ENCODE measurements around the gene ARHGAP32.

The ARHGAP32 gene

GRCh38 chr11:129145276-129145675 is 46.8 kb downstream of the ARHGAP32 start:
- TF ChIP-seq ZNF70 (CRISPR knock-in tag; IDR thresholded peaks at IDR 0.05) = no peak
- no peak for TF ChIP-seq CSDC2 (CRISPR knock-in tag; IDR thresholded peaks at IDR 0.05)
- TF ChIP-seq CSRNP3 (CRISPR knock-in tag; IDR thresholded peaks at IDR 0.05) = no peak
- no peak for TF ChIP-seq GLIS3 (CRISPR knock-in tag; IDR thresholded peaks at IDR 0.05)
- TF ChIP-seq OSR1 (CRISPR knock-in tag; IDR thresholded peaks at IDR 0.05) = no peak
- no peak for TF ChIP-seq SNAI2 (CRISPR knock-in tag; IDR thresholded peaks at IDR 0.05)
- no peak for TF ChIP-seq ZNF565 (CRISPR knock-in tag; conservative IDR thresholded peaks at IDR 0.05; ENCODE audit: low read depth)
- TF ChIP-seq PPARA (CRISPR knock-in tag; IDR thresholded peaks at IDR 0.05; ENCODE audit: borderline replicate concordance) = no peak
- no peak for TF ChIP-seq TCF4 (CRISPR knock-in tag; IDR thresholded peaks at IDR 0.05; ENCODE audit: borderline replicate concordance)
- no peak for TF ChIP-seq ESRRG (CRISPR knock-in tag; IDR thresholded peaks at IDR 0.05)
- TF ChIP-seq CREB5 (CRISPR knock-in tag; IDR thresholded peaks at IDR 0.05; ENCODE audit: low read depth) = no peak
- no peak for TF ChIP-seq BACH2 (CRISPR knock-in tag; IDR thresholded peaks at IDR 0.05; ENCODE audit: borderline replicate concordance)
- TF ChIP-seq, protein P1, sequence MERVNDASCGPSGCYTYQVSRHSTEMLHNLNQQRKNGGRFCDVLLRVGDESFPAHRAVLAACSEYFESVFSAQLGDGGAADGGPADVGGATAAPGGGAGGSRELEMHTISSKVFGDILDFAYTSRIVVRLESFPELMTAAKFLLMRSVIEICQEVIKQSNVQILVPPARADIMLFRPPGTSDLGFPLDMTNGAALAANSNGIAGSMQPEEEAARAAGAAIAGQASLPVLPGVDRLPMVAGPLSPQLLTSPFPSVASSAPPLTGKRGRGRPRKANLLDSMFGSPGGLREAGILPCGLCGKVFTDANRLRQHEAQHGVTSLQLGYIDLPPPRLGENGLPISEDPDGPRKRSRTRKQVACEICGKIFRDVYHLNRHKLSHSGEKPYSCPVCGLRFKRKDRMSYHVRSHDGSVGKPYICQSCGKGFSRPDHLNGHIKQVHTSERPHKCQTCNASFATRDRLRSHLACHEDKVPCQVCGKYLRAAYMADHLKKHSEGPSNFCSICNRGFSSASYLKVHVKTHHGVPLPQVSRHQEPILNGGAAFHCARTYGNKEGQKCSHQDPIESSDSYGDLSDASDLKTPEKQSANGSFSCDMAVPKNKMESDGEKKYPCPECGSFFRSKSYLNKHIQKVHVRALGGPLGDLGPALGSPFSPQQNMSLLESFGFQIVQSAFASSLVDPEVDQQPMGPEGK (CRISPR knock-in tag; IDR thresholded peaks at IDR 0.05; ENCODE audit: borderline replicate concordance) = no peak
- TF ChIP-seq ZC3H10 (CRISPR knock-in tag; IDR thresholded peaks at IDR 0.05) = no peak
- no peak for TF ChIP-seq RARB (CRISPR knock-in tag; IDR thresholded peaks at IDR 0.05)
- TF ChIP-seq TSHZ2 (CRISPR knock-in tag; IDR thresholded peaks at IDR 0.05) = no peak
- no peak for TF ChIP-seq ZNF8 (CRISPR knock-in tag; IDR thresholded peaks at IDR 0.05)
- no peak for TF ChIP-seq ISL1 (CRISPR knock-in tag; IDR thresholded peaks at IDR 0.05)

GRCh38 chr11:129144256-129144655 is 47.9 kb downstream of the ARHGAP32 start:
- ATAC-seq = no peak
- TF ChIP-seq CREB5 (CRISPR knock-in tag; IDR thresholded peaks at IDR 0.05; ENCODE audit: low read depth) (no peak), ZNF8 (CRISPR knock-in tag; IDR thresholded peaks at IDR 0.05) (no peak), ZC3H10 (CRISPR knock-in tag; IDR thresholded peaks at IDR 0.05) (no peak)
- TF ChIP-seq, protein P1 (CRISPR knock-in tag; IDR thresholded peaks at IDR 0.05; ENCODE audit: borderline replicate concordance) = no peak

More at GRCh38 chr11:129145276-129145675, 46.8 kb downstream of the ARHGAP32 start:
- ATAC-seq = no peak

DNA sequence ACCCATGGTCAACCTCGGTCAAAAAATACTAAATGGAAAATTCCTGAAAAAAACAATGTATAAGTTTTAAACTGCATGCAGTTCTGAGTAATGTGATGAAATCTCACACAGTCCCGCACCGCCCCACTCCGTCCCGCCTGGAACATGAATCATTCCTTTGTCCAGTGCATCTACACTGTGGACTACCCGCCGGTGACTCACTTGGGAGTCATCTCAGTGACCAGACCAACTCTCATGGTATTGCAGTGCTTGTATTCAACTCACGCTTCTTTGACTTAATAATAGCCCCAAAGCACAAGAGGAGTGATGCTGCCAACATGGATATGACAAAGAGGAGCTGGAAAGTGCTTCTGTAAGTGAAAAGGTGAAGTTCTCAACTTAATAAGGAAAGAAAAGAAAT is 48.8 kb downstream of the ARHGAP32 start:
- peak; percentile 56; the same call in 1 of the 2 replicates for TF ChIP-seq TOX (CRISPR knock-in tag; IDR thresholded peaks at IDR 0.05; ENCODE audit: borderline replicate concordance)
- TF ChIP-seq, protein P1 (CRISPR knock-in tag; IDR thresholded peaks at IDR 0.05; ENCODE audit: borderline replicate concordance) = peak; percentile 72; the same call in 1 of the 2 replicates
- peak; percentile 77 for TF ChIP-seq ZC3H10 (CRISPR knock-in tag; IDR thresholded peaks at IDR 0.05)
- no peak for TF ChIP-seq OSR1 (CRISPR knock-in tag; IDR thresholded peaks at IDR 0.05)
- no peak for TF ChIP-seq TCF4 (CRISPR knock-in tag; IDR thresholded peaks at IDR 0.05; ENCODE audit: borderline replicate concordance)
- TF ChIP-seq ISL1 (CRISPR knock-in tag; IDR thresholded peaks at IDR 0.05) = peak; percentile 63
- peak; percentile 100 for ATAC-seq
